Neural progenitor cell (in vitro differentiated cells): ENCODE data around the gene TSPAN32.

Experiments
- CTCF ChIP-seq: fragments of 200-600 bp; sonication (generic); IDR thresholded peaks from 2 replicates; pipeline ENCODE4 v1.5.1; 2017; ENCODE audit warnings: antibody characterized with exemption, mild to moderate bottlenecking
- EZH2 ChIP-seq: fragments of 200-600 bp; sonication (generic); IDR thresholded peaks from 2 replicates; pipeline ENCODE4 v1.6.1; 2017; ENCODE audit warnings: antibody characterized with exemption, mild to moderate bottlenecking, moderate library complexity

- no peak for TF ChIP-seq EZH2
- TF ChIP-seq CTCF = no peak
Observed at GRCh38 chr11:2289859-2290258, 12.0 kb upstream of the TSPAN32 start.
